Measurements from ENCODE around the gene IL32. TPM values are rescaled to one million over a fixed set of nuclear protein-coding genes. Genes with fewer than 3 reads are reported as not detected.
A peak's percentile ranks its signal among the peaks of the same experiment; 100 is the strongest.

Gene IL32
- total RNA-seq, 4 donors from 2014 or later: 24.0 to 53.6 (median 28.9) TPM

GRCh38 chr16:3046641-3047386 lies 18.6 kb upstream of the IL32 start:
- 4% methylated on average over 7 to 16 of the region's 54 CpGs for WGBS, 2 donors
- intact Hi-C loops (cut with DNase I): no loop called here
- peak overlapping the region in 1 of 3 donors; percentile 19 for H3K4me3 ChIP-seq (replicated peaks in 1 of 3)
- DNase-seq: no peak
- H3K27ac ChIP-seq: no peak overlapping the region
- peaks cover 31% of the 10 kb centered on the region for H3K27me3 ChIP-seq
- peaks cover 10 to 20% of the 10 kb centered on the region in 2 donors for H3K4me1 ChIP-seq
- no peaks in the 10 kb centered on the region for H3K9me3 ChIP-seq
- H3K36me3 ChIP-seq: no peaks in the 10 kb centered on the region
- TF ChIP-seq CTCF (IDR thresholded peaks at IDR 0.05) (no peak), POLR2A (IDR thresholded peaks at IDR 0.05) (no peak)

- Histone ChIP-seq H3K27me3 (peaks cover 31% of the 10 kb centered on the region), H3K9me3 (no peaks in the 10 kb centered on the region), H3K27ac (no peak overlapping the region), H3K4me3 (replicated peaks in 1 of 3) (no peak overlapping the region), H3K4me1 (peaks cover 10 to 20% of the 10 kb centered on the region in 2 donors), H3K36me3 (no peaks in the 10 kb centered on the region)
- 8 to 33% methylated on average over 1 to 13 of the region's 13 CpGs for whole genome bisulfite sequencing, 2 donors
- no peak for DNase-seq
- no peak for TF ChIP-seq POLR2A (IDR thresholded peaks at IDR 0.05)
- TF ChIP-seq CTCF (IDR thresholded peaks at IDR 0.05): no peak
- intact Hi-C loops (cut with DNase I): no loop called here
These were observed 18.1 kb upstream of the IL32 start for GRCh38 chr16:3047387-3047720.

- Histone ChIP-seq H3K9me3 (no peaks in the 10 kb centered on the region), H3K36me3 (no peaks in the 10 kb centered on the region), H3K27me3 (peaks cover 20% of the 10 kb centered on the region), H3K4me1 (peaks cover 10 to 20% of the 10 kb centered on the region in 2 donors), H3K27ac (no peak overlapping the region), H3K4me3 (replicated peaks in 1 of 3) (no peak overlapping the region)
- no peak for DNase-seq
- 80 to 84% methylated on average over 8 to 26 of the region's 26 CpGs for WGBS, 2 donors
- TF ChIP-seq CTCF (IDR thresholded peaks at IDR 0.05) (no peak), POLR2A (IDR thresholded peaks at IDR 0.05) (no peak)
- intact Hi-C loops (cut with DNase I): no loop called here
These were observed 15.4 kb upstream of the IL32 start for GRCh38 chr16:3049921-3050481.

GRCh38 chr16:3050487-3050886 lies 15.0 kb upstream of the IL32 start:
- 51 to 54% methylated on average over 5 of the region's 5 CpGs for whole genome bisulfite sequencing, 2 donors
- TF ChIP-seq POLR2A (IDR thresholded peaks at IDR 0.05): no peak
- no peak for TF ChIP-seq CTCF (IDR thresholded peaks at IDR 0.05)
- H3K27me3 ChIP-seq: peaks cover 16% of the 10 kb centered on the region
- intact Hi-C loops (cut with DNase I): no loop called here
- H3K27ac ChIP-seq: no peak overlapping the region
- no peak overlapping the region for H3K4me3 ChIP-seq (replicated peaks in 1 of 3)
- no peaks in the 10 kb centered on the region for H3K9me3 ChIP-seq
- no peaks in the 10 kb centered on the region for H3K36me3 ChIP-seq
- H3K4me1 ChIP-seq: peaks cover 10 to 16% of the 10 kb centered on the region in 2 donors
- DNase-seq: no peak

GRCh38 chr16:3051009-3051408 lies 14.4 kb upstream of the IL32 start:
- DNase-seq: no peak
- H3K9me3 ChIP-seq: no peaks in the 10 kb centered on the region
- peaks cover 6 to 11% of the 10 kb centered on the region in 2 donors for H3K4me1 ChIP-seq
- peaks cover 11% of the 10 kb centered on the region for H3K27me3 ChIP-seq
- TF ChIP-seq POLR2A (IDR thresholded peaks at IDR 0.05) (no peak), CTCF (IDR thresholded peaks at IDR 0.05) (no peak)
- no peaks in the 10 kb centered on the region for H3K36me3 ChIP-seq
- H3K27ac ChIP-seq: no peak overlapping the region
- H3K4me3 ChIP-seq (replicated peaks in 1 of 3): no peak overlapping the region
- 46 to 61% methylated on average over 4 of the region's 4 CpGs for WGBS, 2 donors
- intact Hi-C loops (cut with DNase I): no loop called here

Measured in thyroid gland (tissue), 4 donors.